Neural cell (in vitro differentiated cells): ENCODE data around the gene DBH. TPM values are rescaled to one million over a fixed set of nuclear protein-coding genes. Genes with fewer than 3 reads are reported as not detected.

Experiments used
- H2AFZ ChIP-seq: fragments of 200-600, 300-800 bp; sonication (generic), shearing (Covaris generic); 2 replicates; pipeline ENCODE4 v1.6.0; 2014; ENCODE audit warnings: low read depth, mild to moderate bottlenecking, antibody characterized with exemption, low read length, moderate library complexity
- H3F3A ChIP-seq: fragments of 200-600 bp; shearing (Covaris generic); 2 replicates; pipeline ENCODE4 v1.6.1; 2016; ENCODE audit warnings: mild to moderate bottlenecking, moderate library complexity, mixed read lengths, antibody characterized with exemption, low read length; ENCODE audit not compliant: insufficient read depth, poor library complexity, severe bottlenecking
- H3K27ac ChIP-seq: fragments of 200-600, 300-800 bp; sonication (generic), shearing (Covaris generic); 2 replicates; pipeline ENCODE4 v1.5.1; 2014; ENCODE audit warnings: mild to moderate bottlenecking, low read length, moderate library complexity
- H3K27me3 ChIP-seq: fragments of 300-800, 200-600 bp; sonication (generic), shearing (Covaris generic); 2 replicates; pipeline ENCODE4 v1.6.0; 2014; ENCODE audit warnings: mild to moderate bottlenecking, low read depth, low read length, moderate library complexity; ENCODE audit not compliant: insufficient read depth
- H3K36me3 ChIP-seq: fragments of 300-800, 200-600 bp; sonication (generic), shearing (Covaris generic); 2 replicates; pipeline ENCODE4 v1.5.1; 2014; ENCODE audit warnings: mild to moderate bottlenecking, antibody characterized with exemption, low read length, moderate library complexity; ENCODE audit not compliant: insufficient read depth
- H3K4me2 ChIP-seq: fragments of 300-800, 200-600 bp; sonication (generic), shearing (Covaris generic); 2 replicates; pipeline ENCODE4 v1.6.0; 2014; ENCODE audit warnings: mild to moderate bottlenecking, low read length
- H3K4me3 ChIP-seq: fragments of 300-800, 200-600 bp; sonication (generic), shearing (Covaris generic); 2 replicates; pipeline ENCODE4 v1.5.1; 2014; ENCODE audit warnings: mild to moderate bottlenecking, low read length, moderate library complexity
- H3K79me2 ChIP-seq: fragments of 200-600 bp; shearing (Covaris generic); replicated peaks from 2 replicates; pipeline ENCODE4 v1.6.0; 2014; ENCODE audit warnings: mild to moderate bottlenecking, low read length, moderate library complexity; ENCODE audit not compliant: insufficient read depth
- H3K9ac ChIP-seq: fragments of 300-800, 200-600 bp; sonication (generic), shearing (Covaris generic); 2 replicates; pipeline ENCODE4 v1.6.1; 2016; ENCODE audit warnings: mild to moderate bottlenecking, low read length, mixed read lengths
- H3K9me2 ChIP-seq: fragments of 200-600 bp; shearing (Covaris generic); 2 replicates; pipeline ENCODE4 v1.6.1; 2016; ENCODE audit warnings: mild to moderate bottlenecking, low read length, mixed read lengths; ENCODE audit not compliant: insufficient read depth
- H3K9me3 ChIP-seq: fragments of 200-600, 300-800 bp; sonication (generic), shearing (Covaris generic); 2 replicates; pipeline ENCODE4 v1.6.1; 2016; ENCODE audit warnings: mild to moderate bottlenecking, mixed run types, low read length, moderate library complexity, mixed read lengths
- H4K20me1 ChIP-seq: fragments of 200-600 bp; shearing (Covaris generic); 2 replicates; pipeline ENCODE4 v1.6.1; 2016; ENCODE audit warnings: mild to moderate bottlenecking, mixed run types; ENCODE audit not compliant: insufficient read depth
- EP300 ChIP-seq: fragments of 450-650 bp; conservative IDR thresholded peaks from 2 replicates; pipeline ENCODE4 v1.6.1; 2014; ENCODE audit warnings: antibody characterized with exemption, mild to moderate bottlenecking, moderate library complexity; ENCODE audit not compliant: poor library complexity, severe bottlenecking
- EZH2 ChIP-seq: fragments of 200-600, 300-800 bp; shearing (Covaris generic), sonication (generic); IDR thresholded peaks from 2 replicates; pipeline ENCODE4 v1.6.1; 2014; ENCODE audit warnings: antibody characterized with exemption, low read length, borderline replicate concordance, mild to moderate bottlenecking; ENCODE audit not compliant: insufficient read depth, poor library complexity, severe bottlenecking
- MXI1 ChIP-seq: fragments of 450-650 bp; conservative IDR thresholded peaks from 2 replicates; pipeline ENCODE4 v1.6.1; 2014; ENCODE audit warnings: antibody characterized with exemption, mild to moderate bottlenecking; ENCODE audit not compliant: poor library complexity, severe bottlenecking
- POLR2AphosphoS5 ChIP-seq: IDR thresholded peaks from 2 replicates; pipeline ENCODE4 v1.6.1; 2012
- RAD21 ChIP-seq: fragments of 450-650 bp; conservative IDR thresholded peaks from 2 replicates; pipeline ENCODE4 v1.6.1; 2014; ENCODE audit warnings: antibody characterized with exemption, mild to moderate bottlenecking, moderate library complexity
- SMC3 ChIP-seq: fragments of 450-650 bp; conservative IDR thresholded peaks from 2 replicates; pipeline ENCODE4 v1.6.1; 2014; ENCODE audit warnings: antibody characterized with exemption, mild to moderate bottlenecking, moderate library complexity; ENCODE audit not compliant: poor library complexity
- TAF1 ChIP-seq: IDR thresholded peaks from 2 replicates; pipeline ENCODE4 v1.6.1; 2012; ENCODE audit warnings: low read depth
- polyA plus RNA-seq: library from polyadenylated mRNA; depleted of rRNA; stranded (reverse); fragments of >200 nt; gene quantifications from 2 replicates; pipeline ENCODE4 v1.2.3, GENCODE V29; 2014
- TF ChIP-seq, protein P1 (sequence below): fragments of 450-650 bp; IDR thresholded peaks from 2 replicates; pipeline ENCODE4 v1.5.1; 2014; ENCODE audit warnings: antibody characterized with exemption, mild to moderate bottlenecking, moderate library complexity; ENCODE audit not compliant: poor library complexity, severe bottlenecking
- TF ChIP-seq, protein P2 (sequence below): IDR thresholded peaks from 2 replicates; pipeline ENCODE4 v1.6.1; 2012; ENCODE audit warnings: borderline replicate concordance

The DBH gene
- polyA plus RNA-seq, 1 donor from 2014 or later = not detected

DNA sequence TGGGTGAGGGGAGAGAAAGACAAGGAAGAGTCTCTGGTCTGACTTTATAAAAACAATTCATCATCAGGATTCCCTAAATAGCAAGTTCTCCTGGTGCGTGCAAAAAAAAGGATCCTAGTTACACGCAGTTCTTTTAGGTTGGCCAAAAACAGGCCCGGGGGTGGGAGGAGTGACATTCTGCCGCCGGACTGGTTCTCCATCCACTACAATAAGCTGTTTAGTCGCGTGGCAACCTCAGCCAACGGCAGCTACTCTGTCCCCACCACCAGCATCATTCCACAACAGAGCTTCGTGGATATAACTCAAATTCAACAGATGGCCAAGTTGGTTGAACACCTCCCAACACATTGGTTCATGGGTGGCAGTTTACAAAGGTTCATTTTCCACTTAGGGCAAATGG, 24.1 kb upstream of the DBH start:
- no peak overlapping the region for H3K9ac ChIP-seq
- H3K9me2 ChIP-seq = no peaks in the 10 kb centered on the region
- no peaks in the 10 kb centered on the region for H3F3A ChIP-seq
- H3K4me3 ChIP-seq = no peak overlapping the region
- H3K36me3 ChIP-seq = no peaks in the 10 kb centered on the region
- H3K27ac ChIP-seq = no peak overlapping the region
- no peaks in the 10 kb centered on the region for H3K79me2 ChIP-seq
- no peak for TF ChIP-seq RAD21
- TF ChIP-seq, protein P1, sequence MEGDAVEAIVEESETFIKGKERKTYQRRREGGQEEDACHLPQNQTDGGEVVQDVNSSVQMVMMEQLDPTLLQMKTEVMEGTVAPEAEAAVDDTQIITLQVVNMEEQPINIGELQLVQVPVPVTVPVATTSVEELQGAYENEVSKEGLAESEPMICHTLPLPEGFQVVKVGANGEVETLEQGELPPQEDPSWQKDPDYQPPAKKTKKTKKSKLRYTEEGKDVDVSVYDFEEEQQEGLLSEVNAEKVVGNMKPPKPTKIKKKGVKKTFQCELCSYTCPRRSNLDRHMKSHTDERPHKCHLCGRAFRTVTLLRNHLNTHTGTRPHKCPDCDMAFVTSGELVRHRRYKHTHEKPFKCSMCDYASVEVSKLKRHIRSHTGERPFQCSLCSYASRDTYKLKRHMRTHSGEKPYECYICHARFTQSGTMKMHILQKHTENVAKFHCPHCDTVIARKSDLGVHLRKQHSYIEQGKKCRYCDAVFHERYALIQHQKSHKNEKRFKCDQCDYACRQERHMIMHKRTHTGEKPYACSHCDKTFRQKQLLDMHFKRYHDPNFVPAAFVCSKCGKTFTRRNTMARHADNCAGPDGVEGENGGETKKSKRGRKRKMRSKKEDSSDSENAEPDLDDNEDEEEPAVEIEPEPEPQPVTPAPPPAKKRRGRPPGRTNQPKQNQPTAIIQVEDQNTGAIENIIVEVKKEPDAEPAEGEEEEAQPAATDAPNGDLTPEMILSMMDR = no peak
- TF ChIP-seq POLR2AphosphoS5 = no peak
- TF ChIP-seq EZH2 = no peak
- TF ChIP-seq, protein P2, sequence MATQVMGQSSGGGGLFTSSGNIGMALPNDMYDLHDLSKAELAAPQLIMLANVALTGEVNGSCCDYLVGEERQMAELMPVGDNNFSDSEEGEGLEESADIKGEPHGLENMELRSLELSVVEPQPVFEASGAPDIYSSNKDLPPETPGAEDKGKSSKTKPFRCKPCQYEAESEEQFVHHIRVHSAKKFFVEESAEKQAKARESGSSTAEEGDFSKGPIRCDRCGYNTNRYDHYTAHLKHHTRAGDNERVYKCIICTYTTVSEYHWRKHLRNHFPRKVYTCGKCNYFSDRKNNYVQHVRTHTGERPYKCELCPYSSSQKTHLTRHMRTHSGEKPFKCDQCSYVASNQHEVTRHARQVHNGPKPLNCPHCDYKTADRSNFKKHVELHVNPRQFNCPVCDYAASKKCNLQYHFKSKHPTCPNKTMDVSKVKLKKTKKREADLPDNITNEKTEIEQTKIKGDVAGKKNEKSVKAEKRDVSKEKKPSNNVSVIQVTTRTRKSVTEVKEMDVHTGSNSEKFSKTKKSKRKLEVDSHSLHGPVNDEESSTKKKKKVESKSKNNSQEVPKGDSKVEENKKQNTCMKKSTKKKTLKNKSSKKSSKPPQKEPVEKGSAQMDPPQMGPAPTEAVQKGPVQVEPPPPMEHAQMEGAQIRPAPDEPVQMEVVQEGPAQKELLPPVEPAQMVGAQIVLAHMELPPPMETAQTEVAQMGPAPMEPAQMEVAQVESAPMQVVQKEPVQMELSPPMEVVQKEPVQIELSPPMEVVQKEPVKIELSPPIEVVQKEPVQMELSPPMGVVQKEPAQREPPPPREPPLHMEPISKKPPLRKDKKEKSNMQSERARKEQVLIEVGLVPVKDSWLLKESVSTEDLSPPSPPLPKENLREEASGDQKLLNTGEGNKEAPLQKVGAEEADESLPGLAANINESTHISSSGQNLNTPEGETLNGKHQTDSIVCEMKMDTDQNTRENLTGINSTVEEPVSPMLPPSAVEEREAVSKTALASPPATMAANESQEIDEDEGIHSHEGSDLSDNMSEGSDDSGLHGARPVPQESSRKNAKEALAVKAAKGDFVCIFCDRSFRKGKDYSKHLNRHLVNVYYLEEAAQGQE = no peak
- TF ChIP-seq TAF1 = no peak
- TF ChIP-seq EP300 = no peak
- TF ChIP-seq SMC3 = no peak
- TF ChIP-seq MXI1 = no peak
- H3K27me3 ChIP-seq = peaks cover 45% of the 10 kb centered on the region
- no peaks in the 10 kb centered on the region for H3K9me3 ChIP-seq
- no peak overlapping the region for H3K4me2 ChIP-seq
- H4K20me1 ChIP-seq = no peaks in the 10 kb centered on the region
- no peak overlapping the region for H2AFZ ChIP-seq

DNA sequence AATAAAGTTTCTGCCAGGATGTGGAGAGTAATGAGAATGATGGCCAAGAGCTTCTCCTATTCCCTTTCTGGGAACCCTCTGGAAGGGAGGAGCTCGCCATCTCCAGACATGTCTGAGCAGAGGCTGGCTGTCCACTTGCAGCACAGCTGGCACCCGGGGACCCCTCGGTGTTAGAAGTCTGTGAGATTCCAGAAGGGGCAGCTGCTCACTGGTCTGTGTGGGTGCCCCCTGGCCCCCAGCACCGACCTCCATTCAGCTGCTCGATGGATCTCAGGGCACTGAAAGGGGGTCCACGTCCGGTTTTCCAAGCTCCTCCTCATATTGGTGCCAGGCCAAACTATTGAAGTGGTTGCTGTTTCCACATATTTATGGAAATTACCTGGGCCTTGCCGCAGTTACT, 23.3 kb upstream of the DBH start:
- Histone ChIP-seq H3K4me2 (no peak overlapping the region), H3K9ac (no peak overlapping the region), H3K4me3 (no peak overlapping the region), H3K9me3 (no peaks in the 10 kb centered on the region), H3K27me3 (peaks cover 38% of the 10 kb centered on the region), H2AFZ (no peak overlapping the region), H4K20me1 (no peaks in the 10 kb centered on the region), H3K36me3 (no peaks in the 10 kb centered on the region), H3F3A (no peaks in the 10 kb centered on the region), H3K79me2 (no peaks in the 10 kb centered on the region), H3K27ac (no peak overlapping the region), H3K9me2 (no peaks in the 10 kb centered on the region)
- TF ChIP-seq MXI1 = no peak
- TF ChIP-seq, protein P1 = no peak
- no peak for TF ChIP-seq SMC3
- no peak for TF ChIP-seq TAF1
- TF ChIP-seq EZH2 = no peak
- no peak for TF ChIP-seq RAD21
- no peak for TF ChIP-seq POLR2AphosphoS5
- TF ChIP-seq EP300 = no peak
- TF ChIP-seq, protein P2 = no peak
